H9 (cell line): ENCODE data around the gene KIAA1671. TPM values are rescaled to one million over a fixed set of nuclear protein-coding genes. Genes with fewer than 3 reads are reported as not detected.

Experiments used
- DNase-seq: peaks from one replicate; pipeline ENCODE4 v3.0.0-alpha.2; 2017
- H2AFZ ChIP-seq: one replicate; pipeline ENCODE4 v1.6.1; 2013; ENCODE audit warnings: mild to moderate bottlenecking, low read length, control low read depth, moderate library complexity
- H2AK5ac ChIP-seq: 2 replicates; pipeline ENCODE4 v1.6.1; 2013; ENCODE audit warnings: low read length, control low read depth, mixed read lengths; ENCODE audit not compliant: insufficient read length
- H2BK120ac ChIP-seq: one replicate; pipeline ENCODE4 v1.6.1; 2013; ENCODE audit warnings: low read depth, mild to moderate bottlenecking, low read length, control low read depth, inconsistent platforms; ENCODE audit not compliant: poor library complexity, severe bottlenecking
- H2BK12ac ChIP-seq: 2 replicates; pipeline ENCODE4 v1.6.1; 2013; ENCODE audit warnings: low read length, control low read depth, mixed read lengths, low read depth; ENCODE audit not compliant: insufficient read length
- H2BK15ac ChIP-seq: 2 replicates; pipeline ENCODE4 v1.6.1; 2013; ENCODE audit warnings: low read depth, low read length, control low read depth
- H2BK20ac ChIP-seq: one replicate; pipeline ENCODE4 v1.6.1; 2013; ENCODE audit warnings: low read depth, mild to moderate bottlenecking, low read length, control low read depth, inconsistent platforms; ENCODE audit not compliant: poor library complexity, severe bottlenecking
- H2BK5ac ChIP-seq: 2 replicates; pipeline ENCODE4 v1.6.1; 2013; ENCODE audit warnings: low read length, control low read depth, mixed read lengths; ENCODE audit not compliant: insufficient read length
- H3K14ac ChIP-seq: 2 replicates; pipeline ENCODE4 v1.6.1; 2013; ENCODE audit warnings: low read length, control low read depth; ENCODE audit not compliant: insufficient read depth
- H3K18ac ChIP-seq: 2 replicates; pipeline ENCODE4 v1.6.1; 2013; ENCODE audit warnings: low read depth, mild to moderate bottlenecking, mixed read lengths, low read length, control low read depth; ENCODE audit not compliant: insufficient read length
- H3K23ac ChIP-seq: 2 replicates; pipeline ENCODE4 v1.6.1; 2013; ENCODE audit warnings: low read length, control low read depth, mixed read lengths, low read depth; ENCODE audit not compliant: insufficient read length
- H3K23me2 ChIP-seq: 2 replicates; pipeline ENCODE4 v1.6.1; 2013; ENCODE audit warnings: low read depth, mild to moderate bottlenecking, mixed read lengths, low read length, control low read depth; ENCODE audit not compliant: insufficient read length, poor library complexity, severe bottlenecking
- H3K27ac ChIP-seq: 2 replicates; pipeline ENCODE4 v1.5.1; 2013; ENCODE audit warnings: low read length, control low read depth, mixed read lengths, low read depth; ENCODE audit not compliant: insufficient read length
- H3K27me3 ChIP-seq: 2 replicates; pipeline ENCODE4 v1.6.1; 2013; ENCODE audit warnings: low read length, control low read depth, inconsistent platforms; ENCODE audit not compliant: insufficient read depth
- H3K4ac ChIP-seq: 2 replicates; pipeline ENCODE4 v1.6.1; 2013; ENCODE audit warnings: low read depth, mild to moderate bottlenecking, control low read depth, inconsistent platforms, low read length, moderate library complexity
- H3K4me1 ChIP-seq: 2 replicates; pipeline ENCODE4 v1.6.1; 2013; ENCODE audit warnings: low read length, control low read depth, inconsistent platforms; ENCODE audit not compliant: insufficient read depth
- H3K4me2 ChIP-seq: 2 replicates; pipeline ENCODE4 v1.6.1; 2013; ENCODE audit warnings: low read length, control low read depth, mixed read lengths; ENCODE audit not compliant: insufficient read length, insufficient read depth
- H3K56ac ChIP-seq: 2 replicates; pipeline ENCODE4 v1.6.1; 2013; ENCODE audit warnings: low read depth, mild to moderate bottlenecking, mixed read lengths, low read length, control low read depth; ENCODE audit not compliant: insufficient read length
- H3K79me1 ChIP-seq: 2 replicates; pipeline ENCODE4 v1.6.1; 2013; ENCODE audit warnings: low read depth, mild to moderate bottlenecking, moderate library complexity, low read length, control low read depth, inconsistent platforms; ENCODE audit not compliant: insufficient read depth, poor library complexity, severe bottlenecking
- H3K79me2 ChIP-seq: 2 replicates; pipeline ENCODE4 v1.6.1; 2013; ENCODE audit warnings: low read length, control low read depth, inconsistent platforms; ENCODE audit not compliant: insufficient read depth
- H3K9ac ChIP-seq: 2 replicates; pipeline ENCODE4 v1.6.1; 2013; ENCODE audit warnings: low read length, control low read depth, mixed read lengths; ENCODE audit not compliant: insufficient read length; ENCODE audit errors: extremely low read depth
- H3K9me3 ChIP-seq: one replicate; pipeline ENCODE4 v1.6.1; 2013; ENCODE audit warnings: low read depth, low read length, inconsistent platforms; ENCODE audit not compliant: control insufficient read depth
- H3T11ph ChIP-seq: one replicate; pipeline ENCODE4 v1.6.1; 2013; ENCODE audit warnings: mild to moderate bottlenecking, low read length, control low read depth, inconsistent platforms
- H4K20me1 ChIP-seq: one replicate; pipeline ENCODE4 v1.6.1; 2013; ENCODE audit not compliant: control insufficient read depth, insufficient read length, insufficient read depth
- H4K5ac ChIP-seq: 2 replicates; pipeline ENCODE4 v1.6.1; 2013; ENCODE audit warnings: low read depth, mild to moderate bottlenecking, mixed read lengths, low read length, control low read depth; ENCODE audit not compliant: insufficient read length
- H4K8ac ChIP-seq: replicated peaks from 2 replicates; pipeline ENCODE4 v1.6.1; 2013; ENCODE audit warnings: low read length, control low read depth, mixed read lengths, low read depth; ENCODE audit not compliant: insufficient read length
- H4K91ac ChIP-seq: 2 replicates; pipeline ENCODE4 v1.6.1; 2013; ENCODE audit warnings: low read depth, mild to moderate bottlenecking, moderate library complexity, mixed read lengths, low read length, control low read depth; ENCODE audit not compliant: insufficient read length
- H3K27ac Mint-ChIP-seq, 3 experiments: 2 replicates in 2 of 3; 3 replicates in 1 of 3; pipeline ENCODE4 v1.8.0; 2020 to 2021; ENCODE audit warnings: mixed read lengths in 3 of 3, mild to moderate bottlenecking in 1 of 3, moderate library complexity in 1 of 3
- H3K27me3 Mint-ChIP-seq: 2 replicates; pipeline ENCODE4 v1.8.0; 2021; ENCODE audit warnings: low read depth, mild to moderate bottlenecking, moderate library complexity, mixed read lengths
- H3K36me3 Mint-ChIP-seq, 3 experiments: 2 replicates in 2 of 3; 3 replicates in 1 of 3; pipeline ENCODE4 v1.8.0; 2020 to 2021; ENCODE audit warnings: low read depth in 3 of 3, mixed read lengths in 3 of 3; ENCODE audit not compliant: insufficient read depth in 1 of 3
- H3K4me1 Mint-ChIP-seq, 2 experiments: 2 replicates each; pipeline ENCODE4 v1.8.0; 2020; ENCODE audit warnings: mixed read lengths in 2 of 2
- H3K4me3 Mint-ChIP-seq, 2 experiments: 2 replicates in 1 of 2; 3 replicates in 1 of 2; pipeline ENCODE4 v1.8.0; 2020 to 2021; ENCODE audit warnings: mild to moderate bottlenecking in 2 of 2, mixed read lengths in 2 of 2, moderate library complexity in 1 of 2
- H3K9me3 Mint-ChIP-seq, 2 experiments: 2 replicates in 1 of 2; 3 replicates in 1 of 2; pipeline ENCODE4 v1.8.0; 2020; ENCODE audit warnings: mild to moderate bottlenecking in 2 of 2, mixed read lengths in 2 of 2, moderate library complexity in 1 of 2
- CTCF ChIP-seq: fragments of 200-600 bp; sonication (generic); conservative IDR thresholded peaks from 3 replicates; pipeline ENCODE4 v1.8.0; 2021; ENCODE audit warnings: antibody characterized with exemption, mild to moderate bottlenecking
- WGBS: extraction: QIAGEN DNeasy Blood & Tissue Kit; methylation state at CpG from one replicate; pipeline ENCODE4 v1.1.7; 2013; ENCODE audit warnings: missing lambda C conversion rate, low lambda C conversion rate, mixed read lengths; ENCODE audit not compliant: insufficient read length; ENCODE audit errors: extremely low coverage; 5-methylcytosine and 5-hydroxymethylcytosine counted together
- total RNA-seq: library from RNA; stranded (reverse); gene quantifications from 2 replicates; pipeline ENCODE4 v1.2.1, GENCODE V29; 2021

Gene KIAA1671
- total RNA-seq, 1 experiment from 2014 or later: 22.6 TPM

DNA sequence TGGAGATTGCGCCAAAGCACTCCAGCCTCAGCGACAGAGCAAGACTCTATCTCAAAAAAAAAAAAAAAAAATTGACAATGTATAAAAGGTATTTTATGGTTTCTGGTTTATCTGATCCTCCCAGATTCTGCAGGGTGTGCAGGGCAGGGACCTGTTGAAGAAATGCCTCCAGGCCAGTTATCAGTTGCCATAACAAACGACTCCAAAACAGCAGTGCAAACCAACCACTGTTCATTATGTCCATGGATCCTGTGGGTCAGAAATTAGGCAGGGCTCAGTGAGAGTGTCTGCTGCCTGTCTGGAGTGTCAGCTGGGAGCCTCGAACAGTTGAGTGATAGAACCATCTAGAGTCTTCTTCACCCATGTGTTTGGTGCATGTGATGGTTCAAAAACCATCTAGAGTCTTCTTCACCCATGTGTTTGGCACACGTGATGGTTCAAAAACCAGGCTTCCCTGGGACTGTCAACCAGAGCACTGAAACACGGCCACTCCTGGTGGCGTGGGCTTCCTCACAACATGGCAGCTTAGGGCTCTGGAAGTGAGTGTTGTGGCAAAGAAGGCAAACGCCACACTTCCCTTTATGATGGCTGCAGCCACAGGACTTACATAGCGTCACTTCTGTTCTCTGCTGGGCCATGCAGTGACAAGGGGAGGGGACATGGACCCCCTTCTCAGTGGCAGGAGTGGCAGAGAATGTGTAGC, 132.0 kb downstream of the KIAA1671 start:
- H3K56ac ChIP-seq: no peak overlapping the region
- DNase-seq: no peak
- no peaks in the 10 kb centered on the region for H3K23me2 ChIP-seq
- WGBS: no CpG with 5 or more reads among the region's 9 CpGs
- no peaks in the 10 kb centered on the region for H3K27me3 Mint-ChIP-seq
- no peak overlapping the region for H3K27ac ChIP-seq
- no peaks in the 10 kb centered on the region for H3K4me1 ChIP-seq
- no peaks in the 10 kb centered on the region for H3K79me1 ChIP-seq
- peaks cover 13 to 18% of the 10 kb centered on the region in 2 experiments for H3K4me1 Mint-ChIP-seq
- no peak overlapping the region for H4K8ac ChIP-seq
- no peak overlapping the region for H2AFZ ChIP-seq
- no peak overlapping the region for H3T11ph ChIP-seq
- H3K23ac ChIP-seq: no peak overlapping the region
- H3K9ac ChIP-seq: no peak overlapping the region
- peaks cover 4% of the 10 kb centered on the region for H4K20me1 ChIP-seq
- no peak overlapping the region for H2BK120ac ChIP-seq
- no peak overlapping the region for H4K5ac ChIP-seq
- no peak overlapping the region for H4K91ac ChIP-seq
- H3K27me3 ChIP-seq: no peaks in the 10 kb centered on the region
- no peaks in the 10 kb centered on the region for H3K79me2 ChIP-seq
- no peaks in the 10 kb centered on the region for H3K9me3 ChIP-seq
- H3K4ac ChIP-seq: no peak overlapping the region
- H2AK5ac ChIP-seq: no peak overlapping the region
- H3K27ac Mint-ChIP-seq: no peak overlapping the region; a peak in 1 of 7 replicates
- peak overlapping the region; percentile 31; the same call in 1 of the 2 replicates for H3K14ac ChIP-seq
- no peak overlapping the region for H2BK20ac ChIP-seq
- no peak for TF ChIP-seq CTCF
- no peak overlapping the region for H2BK12ac ChIP-seq
- H3K36me3 Mint-ChIP-seq: no peaks in the 10 kb centered on the region
- no peak overlapping the region for H2BK5ac ChIP-seq
- H3K4me2 ChIP-seq: no peak overlapping the region
- H2BK15ac ChIP-seq: no peak overlapping the region
- H3K9me3 Mint-ChIP-seq: no peaks in the 10 kb centered on the region
- H3K4me3 Mint-ChIP-seq: no peak overlapping the region
- H3K18ac ChIP-seq: no peak overlapping the region
